Fibroblast of skin of scalp (primary cell): ENCODE measurements around the gene RAB4A. TPM values are rescaled to one million over a fixed set of nuclear protein-coding genes. Genes with fewer than 3 reads are reported as not detected.

Source experiments
- DNase-seq: peaks from one replicate; pipeline ENCODE4 v3.0.0-alpha.2; 2013
- polyA plus RNA-seq, 2 experiments: library from polyadenylated mRNA; unstranded; fragments of 120-200 nt; gene quantifications; one replicate each; pipeline ENCODE4 v1.2.1, GENCODE V29; 2013; ENCODE audit not compliant: insufficient read length in 2 of 2

RAB4A gene
- 43.7 TPM for polyA plus RNA-seq (2013, experiment 1 of 2; ENCODE audit: insufficient read length)
- polyA plus RNA-seq (2013, experiment 2 of 2; ENCODE audit: insufficient read length), result 45.4 TPM

GRCh38 chr1:229270547-229271447, at the start of gene RAB4A:
TSS of gene RAB4A (plus strand) at chr1:229271111. CDS start at chr1:229271340, 229 bp downstream.
- DNase-seq, result peak; percentile 92

- no peak for DNase-seq
These were observed 48.8 kb upstream of the RAB4A start for GRCh38 chr1:229222081-229222480.

- DNase-seq, result no peak
These were observed 47.4 kb upstream of the RAB4A start for GRCh38 chr1:229223498-229223897.

GRCh38 chr1:229224308-229224707, 46.6 kb upstream of the RAB4A start:
- DNase-seq, result no peak

GRCh38 chr1:229225331-229225782, 45.6 kb upstream of the RAB4A start:
- no peak for DNase-seq

- DNase-seq, result no peak
These were observed 44.1 kb upstream of the RAB4A start for GRCh38 chr1:229226796-229227195.

GRCh38 chr1:229227298-229227919, 43.5 kb upstream of the RAB4A start:
- DNase-seq, result peak; percentile 64

- DNase-seq, result no peak
These were observed 42.4 kb upstream of the RAB4A start for GRCh38 chr1:229228522-229228921.

GRCh38 chr1:229229137-229229720, 41.7 kb upstream of the RAB4A start:
- no peak for DNase-seq

GRCh38 chr1:229229721-229230139, 41.2 kb upstream of the RAB4A start:
- DNase-seq, result no peak

GRCh38 chr1:229230140-229230892, 40.6 kb upstream of the RAB4A start:
- DNase-seq, result no peak

GRCh38 chr1:229230893-229231753, 39.8 kb upstream of the RAB4A start:
- DNase-seq, result peak; percentile 76

GRCh38 chr1:229231754-229232119, 39.2 kb upstream of the RAB4A start:
- no peak for DNase-seq

- DNase-seq, result no peak
These were observed 35.9 kb upstream of the RAB4A start for GRCh38 chr1:229234870-229235472.

GRCh38 chr1:229237320-229237719, 33.6 kb upstream of the RAB4A start:
- DNase-seq, result no peak

- no peak for DNase-seq
These were observed 32.7 kb upstream of the RAB4A start for GRCh38 chr1:229238231-229238630.

- DNase-seq, result no peak
These were observed 32.1 kb upstream of the RAB4A start for GRCh38 chr1:229238674-229239415.

- DNase-seq, result no peak
These were observed 30.4 kb upstream of the RAB4A start for GRCh38 chr1:229240532-229240931.

GRCh38 chr1:229241390-229241789, 29.5 kb upstream of the RAB4A start:
- no peak for DNase-seq

- no peak for DNase-seq
These were observed 27.3 kb upstream of the RAB4A start for GRCh38 chr1:229243638-229244037.
